HG03159 (cell line): ENCODE results near the gene PPFIBP2.
"Not testable (repeated sequence)": the region's sequence is repeated elsewhere in the genome, so short reads cannot be mapped to it uniquely, and the experiment has no call there.

Source experiments
- ATAC-seq: cut with Tn5 transposase; IDR thresholded peaks from one replicate; pipeline ENCODE4 v1.9.1; 2021; ENCODE audit warnings: mild to moderate bottlenecking, moderate library complexity; ENCODE audit not compliant: unreplicated experiment

PPFIBP2 gene

DNA sequence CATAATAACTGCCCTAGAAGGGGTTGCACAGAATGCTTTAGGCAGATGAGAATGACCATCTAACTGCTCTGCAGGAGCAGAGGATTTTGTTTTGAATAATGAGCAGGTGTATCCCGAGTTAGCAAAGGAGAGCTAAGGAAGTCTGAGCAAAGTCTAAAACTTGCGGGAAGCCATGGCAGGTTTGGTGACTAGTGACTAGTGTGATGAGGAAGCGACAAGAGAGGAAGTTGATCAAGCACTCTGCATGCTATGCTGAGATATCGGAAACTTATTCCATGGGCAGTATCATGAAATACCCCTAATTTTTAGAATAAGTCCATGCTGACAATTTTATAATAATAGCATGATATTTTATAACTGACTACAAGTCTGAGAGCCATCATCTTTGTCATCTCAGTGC, 15.6 kb upstream of the PPFIBP2 start:
- no peak for ATAC-seq

DNA sequence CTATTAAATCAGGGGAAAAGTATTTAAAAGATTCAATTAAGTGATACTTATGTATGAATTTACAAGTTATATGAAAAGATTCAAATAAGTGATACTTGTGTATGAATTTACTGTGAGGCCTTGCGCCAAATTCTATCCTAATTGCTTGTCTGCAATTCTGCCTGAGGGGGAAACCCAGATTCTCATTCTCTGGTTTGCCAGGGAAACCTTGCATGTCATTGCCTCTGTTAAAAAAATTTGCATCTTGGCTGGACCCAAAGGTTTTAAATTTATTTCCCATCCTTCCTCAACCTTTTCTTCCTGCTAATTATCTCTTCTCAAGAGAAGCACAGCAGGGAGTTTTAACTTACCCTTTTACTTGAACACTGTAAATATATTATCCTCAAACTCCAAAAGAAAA, 14.7 kb upstream of the PPFIBP2 start:
- ATAC-seq: no peak

DNA sequence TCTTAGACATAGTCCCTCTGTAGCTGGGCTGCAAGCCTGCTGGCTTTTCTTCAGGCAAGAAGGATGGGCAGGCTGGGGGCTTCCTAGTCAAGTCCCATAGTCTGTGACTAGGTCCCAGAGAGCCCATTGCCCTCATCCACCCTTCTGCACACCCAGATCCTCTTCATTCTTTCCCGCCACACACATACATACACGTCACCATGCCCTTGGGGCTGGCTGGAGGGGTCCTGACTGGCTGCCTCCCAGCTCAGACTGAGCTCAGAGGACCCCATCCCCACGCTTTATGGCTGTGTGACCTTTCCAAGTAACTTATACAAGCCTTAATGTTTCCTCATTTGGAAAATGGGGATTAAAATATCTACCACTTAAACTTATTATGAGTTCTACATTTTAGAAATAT, 13.5 kb upstream of the PPFIBP2 start:
- ATAC-seq: no peak

DNA sequence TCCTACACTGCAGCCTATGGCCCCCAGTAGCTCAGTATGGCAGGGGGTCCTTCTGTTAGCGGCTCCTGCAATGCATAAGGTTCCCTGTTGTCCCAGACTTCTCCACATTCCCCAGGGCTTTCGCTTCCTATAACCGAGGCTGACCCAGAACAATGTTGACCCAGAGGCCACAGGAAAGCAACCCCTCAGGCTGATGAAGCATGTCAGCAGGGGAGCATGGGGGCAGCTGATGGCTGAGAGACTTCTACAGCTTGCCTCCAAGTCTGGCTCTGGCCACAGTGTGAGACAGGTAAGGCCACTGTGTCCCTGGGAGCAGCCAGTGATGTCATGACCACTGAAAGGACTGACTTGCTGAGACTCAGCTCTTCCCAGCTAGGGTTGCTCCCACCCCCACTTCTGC, 12.5 kb upstream of the PPFIBP2 start:
- no peak for ATAC-seq

DNA sequence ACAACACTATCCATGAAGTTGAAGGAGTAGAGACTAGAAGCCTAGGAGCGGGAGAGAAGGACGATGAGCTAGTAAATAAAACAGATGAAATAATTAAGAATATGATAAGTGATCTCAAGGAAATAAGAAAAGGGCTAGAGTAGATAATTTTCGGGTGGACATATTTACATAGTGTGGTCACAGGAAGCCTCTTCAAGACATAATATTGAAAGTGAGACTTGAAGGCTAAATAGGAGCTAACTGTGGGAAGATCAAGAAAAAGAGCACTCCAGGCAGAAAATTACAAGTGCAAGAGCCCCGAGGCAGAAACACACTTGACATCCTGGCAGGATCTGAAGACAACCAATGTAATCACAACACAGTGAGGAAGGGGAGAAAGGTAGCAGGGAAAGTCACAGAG, 11.9 kb upstream of the PPFIBP2 start:
- ATAC-seq: peak; percentile 57

DNA sequence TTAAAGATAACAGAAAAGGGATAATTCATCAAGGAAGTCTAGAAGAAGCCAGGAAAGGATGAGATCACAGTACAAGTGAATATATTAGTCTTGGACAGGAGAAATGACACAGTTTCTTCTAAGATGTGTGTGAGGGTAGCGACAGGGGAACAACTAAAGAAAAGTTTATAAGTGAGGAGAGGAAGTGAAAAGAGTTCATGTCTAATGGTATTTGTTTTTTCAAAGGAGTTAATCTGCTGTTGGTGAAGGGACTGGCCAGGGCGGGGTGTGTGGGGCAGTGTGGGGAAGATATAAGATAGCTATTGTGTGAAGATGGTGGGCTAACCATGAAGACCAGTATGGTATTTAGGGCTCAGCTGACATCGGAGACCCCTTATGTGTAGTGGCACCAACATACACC, 7.6 kb upstream of the PPFIBP2 start:
- ATAC-seq: no peak

DNA sequence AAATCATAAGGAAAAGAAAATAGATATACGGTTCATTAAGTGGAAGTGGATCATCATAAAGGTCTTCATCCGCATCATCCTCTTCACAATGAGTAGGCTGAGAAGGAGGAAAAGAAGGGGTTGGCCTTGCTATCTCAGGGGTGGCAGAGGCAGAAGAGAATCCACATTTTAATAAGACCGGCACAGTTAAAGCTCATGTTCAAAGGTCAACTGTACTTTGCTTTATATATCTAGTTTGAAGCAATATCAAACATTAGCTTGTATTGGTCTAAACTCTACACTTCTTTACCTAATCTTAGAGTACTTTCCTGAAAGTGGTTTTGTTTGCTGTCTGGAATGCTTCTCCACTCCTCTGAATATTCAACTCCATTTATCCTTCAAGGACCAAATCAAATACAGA, 5.7 kb upstream of the PPFIBP2 start:
- ATAC-seq: no peak

DNA sequence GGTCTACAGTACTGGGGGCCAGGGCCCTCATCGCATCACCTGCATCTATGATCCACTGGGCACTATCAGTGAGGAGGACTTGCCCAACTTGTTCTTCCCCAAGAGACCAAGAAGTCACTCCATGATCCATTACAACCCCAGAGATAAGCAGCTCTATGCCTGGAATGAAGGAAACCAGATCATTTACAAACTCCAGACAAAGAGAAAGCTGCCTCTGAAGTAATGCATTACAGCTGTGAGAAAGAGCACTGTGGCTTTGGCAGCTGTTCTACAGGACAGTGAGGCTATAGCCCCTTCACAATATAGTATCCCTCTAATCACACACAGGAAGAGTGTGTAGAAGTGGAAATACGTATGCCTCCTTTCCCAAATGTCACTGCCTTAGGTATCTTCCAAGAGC, 3.8 kb upstream of the PPFIBP2 start:
- ATAC-seq: no peak

DNA sequence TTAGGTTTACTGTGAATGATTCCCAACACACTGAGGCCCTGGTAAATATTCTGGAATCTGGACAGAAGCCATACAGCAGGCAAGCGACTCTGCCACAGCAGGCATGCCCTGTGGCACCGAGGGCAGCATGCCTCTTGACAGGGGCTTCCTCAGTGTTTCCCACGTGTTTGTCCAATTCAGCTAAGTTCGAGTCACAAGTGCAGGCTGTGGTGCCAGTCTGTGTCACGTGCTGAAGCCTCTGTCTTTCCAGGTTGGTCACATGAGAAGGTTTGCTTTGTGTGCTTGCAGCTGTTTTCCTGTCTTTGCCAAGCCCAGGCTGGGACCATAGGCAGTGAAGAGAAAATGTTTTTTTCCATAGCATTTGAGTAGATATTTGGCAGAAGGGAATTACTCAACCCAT, 2.4 kb upstream of the PPFIBP2 start:
- ATAC-seq: no peak

DNA sequence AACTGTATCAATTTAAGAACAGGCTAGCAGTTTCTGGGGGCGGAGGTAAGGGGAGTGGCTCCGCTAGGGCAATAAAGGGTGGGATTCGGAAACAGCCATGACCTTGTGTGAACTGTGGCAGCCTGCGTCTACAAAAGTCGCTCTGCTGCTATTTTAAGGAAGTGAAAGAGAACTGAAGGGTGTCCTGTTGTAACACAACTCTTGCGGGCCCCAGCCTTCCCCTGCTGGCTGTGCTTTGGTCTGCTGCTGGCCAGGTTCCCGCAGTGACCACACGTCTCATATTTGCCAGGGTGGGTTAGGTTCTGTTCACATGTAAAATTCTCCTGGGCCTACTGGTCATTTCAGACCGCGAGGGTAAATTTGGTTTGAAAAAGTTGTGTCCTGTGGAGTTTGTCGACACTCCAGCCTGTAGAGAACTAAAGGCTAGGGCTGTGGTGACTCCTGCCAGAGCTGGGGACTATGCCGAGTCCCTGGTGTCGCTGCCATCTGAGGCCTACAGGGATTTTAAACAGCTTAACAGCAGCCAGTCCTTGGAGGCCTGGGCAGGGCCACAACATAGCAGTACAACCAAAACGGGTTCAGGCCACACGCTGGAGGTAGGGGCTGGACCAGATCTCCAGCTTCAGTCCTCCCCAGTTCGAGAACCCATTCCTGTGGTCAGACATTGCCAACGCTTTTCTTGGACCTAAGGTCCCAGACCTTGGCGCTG, 1.1 kb upstream of the PPFIBP2 start:
- ATAC-seq: peak; percentile 79

DNA sequence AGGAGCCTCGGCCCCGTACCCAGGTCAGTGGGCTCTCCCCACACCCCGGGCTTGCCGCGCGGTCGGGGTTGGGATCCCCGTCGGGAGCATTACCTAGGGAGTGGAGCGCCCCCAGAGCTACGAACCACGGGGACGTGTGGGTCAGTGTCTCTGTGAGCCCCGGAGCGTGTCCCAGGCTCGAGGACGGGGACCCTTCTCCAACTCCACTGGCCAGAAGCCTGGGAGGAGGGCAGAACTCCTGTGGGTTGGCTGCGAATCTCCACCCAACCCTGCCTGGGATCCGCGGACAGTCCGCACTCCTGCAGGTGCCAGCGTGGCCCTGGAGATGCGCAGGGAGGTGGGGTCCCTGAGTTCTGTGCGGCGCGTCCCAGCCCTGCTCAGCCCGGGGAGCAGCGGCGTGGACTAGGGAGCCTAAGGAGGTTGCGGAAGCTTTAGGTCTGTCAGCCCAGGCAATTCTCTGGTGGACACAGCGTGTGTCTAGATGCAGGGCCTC, 346 bp downstream of the PPFIBP2 start:
- no peak for ATAC-seq

DNA sequence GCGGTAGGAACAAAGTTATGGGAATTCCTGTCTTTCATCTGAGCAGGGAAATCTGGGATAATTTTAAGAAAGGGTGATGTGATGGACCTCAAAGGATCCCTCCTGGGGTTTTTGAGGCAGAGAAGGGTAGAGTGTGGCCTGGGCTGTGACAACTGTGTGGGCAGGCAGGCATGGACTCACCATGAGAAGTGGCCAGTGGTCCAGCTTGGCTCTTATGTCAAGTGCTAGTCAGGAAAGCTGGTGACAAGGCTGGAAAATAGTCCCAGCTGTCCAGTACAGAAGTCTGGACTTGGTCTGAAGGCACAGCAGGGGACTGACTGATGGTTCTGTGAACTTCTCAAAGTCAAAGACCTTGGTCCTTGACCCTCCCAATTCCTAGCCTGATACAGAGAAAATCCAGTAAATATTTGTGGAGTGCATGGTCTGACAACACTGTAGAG, 1.7 kb downstream of the PPFIBP2 start:
- no peak for ATAC-seq

DNA sequence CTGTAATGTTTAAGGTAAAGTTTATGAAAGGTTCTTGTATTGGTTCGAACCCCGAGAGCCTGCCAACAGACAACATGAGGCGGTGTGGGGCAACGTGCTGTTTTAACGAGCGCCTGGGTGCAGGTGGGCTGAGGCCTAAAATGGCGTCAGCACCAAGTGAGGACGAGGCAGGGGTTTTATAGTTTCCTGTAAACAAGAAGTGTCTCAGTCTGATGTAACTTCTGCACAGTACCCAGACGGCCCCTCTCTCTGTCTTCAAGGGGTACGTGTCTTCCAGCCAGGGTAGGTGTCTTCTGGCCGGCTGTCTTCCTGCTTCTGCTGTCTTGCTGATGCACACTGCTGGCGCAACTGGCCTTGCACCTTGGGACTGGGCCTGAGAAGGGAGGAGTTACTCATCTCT, 2.7 kb downstream of the PPFIBP2 start:
- no peak for ATAC-seq

DNA sequence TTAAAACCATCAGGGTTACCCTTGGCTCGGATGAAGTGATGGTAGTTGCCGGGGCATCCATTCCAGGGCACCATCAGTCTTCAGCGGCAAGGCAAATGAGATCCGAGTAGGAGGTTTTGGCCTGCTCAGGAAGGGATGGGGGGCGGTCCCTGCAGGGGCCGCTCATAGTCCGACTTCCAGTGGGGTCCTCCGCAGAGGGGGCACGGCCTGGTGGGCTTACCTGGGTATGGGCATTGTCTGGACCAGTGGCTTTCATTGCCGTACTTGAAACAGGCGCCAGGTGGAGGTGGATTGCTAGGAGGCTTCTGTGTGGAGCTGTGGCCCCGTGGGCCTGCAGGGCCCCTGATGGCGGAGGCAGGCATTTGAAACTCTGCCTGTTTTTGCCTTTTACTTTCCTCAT, 3.9 kb downstream of the PPFIBP2 start:
- not testable (repeated sequence) for ATAC-seq

DNA sequence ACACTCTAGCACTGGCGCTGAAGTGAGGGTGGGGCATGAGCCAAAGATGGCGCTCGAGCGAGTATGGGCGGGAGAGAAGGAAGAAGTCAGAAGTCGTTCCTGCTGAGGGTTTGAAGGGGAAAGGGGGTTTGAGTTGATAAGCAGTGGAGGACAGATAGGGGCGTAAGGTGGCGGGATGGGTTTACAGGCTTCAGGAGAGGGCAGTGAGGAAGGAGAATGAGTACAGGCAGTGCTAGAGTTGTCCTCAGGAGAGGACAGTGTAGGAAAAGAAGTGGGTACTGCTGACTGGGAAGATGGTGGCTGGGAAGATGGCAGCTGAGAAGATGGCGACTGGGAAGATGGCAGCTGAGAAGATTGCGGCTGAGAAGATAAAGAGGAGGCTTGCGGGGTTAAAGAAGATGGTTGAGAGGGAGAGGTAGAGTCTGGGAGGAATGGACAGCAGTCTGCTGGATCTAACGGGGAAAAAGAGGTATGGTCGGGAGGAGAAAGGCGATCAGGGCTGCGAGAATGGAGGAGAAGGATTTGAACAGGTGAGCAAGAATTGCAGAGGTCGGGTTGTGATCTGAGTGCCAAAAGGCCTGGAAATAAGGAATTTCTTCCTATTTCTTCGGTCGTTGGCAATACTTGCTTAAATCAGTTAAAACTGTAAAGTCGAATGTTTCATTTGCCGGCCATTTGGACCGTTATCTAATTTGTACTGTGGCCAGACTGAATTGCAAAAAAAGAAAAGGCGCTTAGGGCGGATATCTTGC, 5.2 kb downstream of the PPFIBP2 start:
- ATAC-seq: no peak

DNA sequence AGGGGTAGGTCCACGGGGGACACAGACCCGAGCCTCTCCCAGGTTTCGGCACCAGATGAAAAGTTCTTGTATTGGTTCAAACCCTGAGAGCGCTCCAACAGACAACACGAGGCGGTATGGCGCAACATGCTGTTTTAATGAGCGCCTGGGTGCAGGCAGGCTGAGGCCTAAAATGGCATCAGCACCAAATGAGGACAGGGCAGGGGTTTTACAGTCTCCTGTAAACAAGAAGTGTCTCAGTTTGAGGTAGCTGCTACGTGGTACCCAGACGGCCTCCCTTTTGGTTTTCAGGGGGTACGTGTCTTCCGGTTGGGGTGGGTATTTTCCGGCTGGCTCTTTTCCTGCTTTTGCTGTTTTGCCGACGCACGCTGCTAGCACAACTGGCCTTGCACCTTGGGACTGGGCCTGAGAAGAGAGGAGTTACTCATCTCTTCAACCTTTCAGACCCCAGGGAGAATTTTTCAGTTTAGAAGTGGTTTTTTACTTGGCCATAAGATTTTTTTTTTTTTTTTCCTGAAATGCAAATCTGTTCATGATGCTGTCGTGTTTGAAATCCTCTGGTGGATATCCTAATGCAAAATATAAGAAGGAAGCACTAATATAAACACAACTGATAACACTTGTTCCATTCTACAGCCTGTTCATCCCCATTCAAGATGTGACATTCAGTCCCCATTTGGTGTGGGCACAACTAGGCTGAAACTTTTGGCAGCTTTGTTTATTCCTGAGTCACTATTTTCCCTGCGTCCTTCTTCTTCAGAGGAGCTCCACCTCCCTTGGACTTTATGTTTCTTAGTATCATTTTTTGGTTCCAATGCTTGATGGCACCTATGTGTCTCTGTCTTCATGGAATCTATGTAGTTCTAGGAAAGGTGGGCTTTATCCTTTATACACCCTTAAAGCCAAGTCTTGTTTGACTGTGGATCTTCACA, 6.5 kb downstream of the PPFIBP2 start:
- peak; percentile 51 for ATAC-seq

DNA sequence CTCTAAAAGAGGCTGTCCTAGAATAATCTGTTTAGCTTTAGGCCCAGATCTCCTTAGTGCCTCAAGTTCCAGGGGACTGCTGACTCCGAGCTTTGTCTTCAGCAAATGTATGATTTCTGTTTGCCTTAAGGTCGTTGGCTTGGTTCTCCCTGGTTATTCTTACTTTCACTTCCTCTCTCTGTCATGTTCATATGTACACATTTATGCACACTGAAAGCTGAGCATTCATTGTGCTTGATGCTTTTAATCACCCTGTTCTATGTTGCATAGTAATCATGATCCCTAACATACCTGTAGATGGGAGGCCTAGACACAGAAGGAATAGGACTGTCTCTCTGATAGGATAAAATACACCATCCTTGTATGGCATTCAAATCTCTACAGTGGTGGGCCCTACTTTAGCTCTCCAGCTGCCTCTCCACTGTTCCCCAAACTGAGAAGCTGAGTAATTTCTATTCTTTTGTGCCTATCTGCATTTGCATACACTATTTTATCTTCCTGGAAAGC, 7.2 kb downstream of the PPFIBP2 start:
- ATAC-seq: peak; percentile 74

DNA sequence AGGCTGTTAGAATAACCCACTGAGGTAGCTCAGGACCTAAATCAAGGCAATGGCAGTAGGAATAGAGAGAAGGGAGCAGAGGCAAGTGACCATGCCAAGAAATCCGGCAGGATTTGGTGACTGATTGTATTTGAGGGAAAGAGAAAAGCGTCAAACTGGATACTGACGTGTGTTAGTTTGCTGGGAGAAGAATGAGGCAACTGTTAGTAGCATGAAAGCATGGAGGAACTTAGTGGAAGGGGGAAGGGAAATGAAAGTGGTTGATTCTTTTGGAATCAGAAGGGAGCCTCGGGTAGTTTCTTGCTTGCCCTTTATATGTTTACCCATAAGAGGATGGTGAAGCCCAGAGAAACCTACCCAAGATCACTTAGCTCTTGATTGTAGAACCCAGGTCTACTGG, 8.3 kb downstream of the PPFIBP2 start:
- ATAC-seq: no peak

DNA sequence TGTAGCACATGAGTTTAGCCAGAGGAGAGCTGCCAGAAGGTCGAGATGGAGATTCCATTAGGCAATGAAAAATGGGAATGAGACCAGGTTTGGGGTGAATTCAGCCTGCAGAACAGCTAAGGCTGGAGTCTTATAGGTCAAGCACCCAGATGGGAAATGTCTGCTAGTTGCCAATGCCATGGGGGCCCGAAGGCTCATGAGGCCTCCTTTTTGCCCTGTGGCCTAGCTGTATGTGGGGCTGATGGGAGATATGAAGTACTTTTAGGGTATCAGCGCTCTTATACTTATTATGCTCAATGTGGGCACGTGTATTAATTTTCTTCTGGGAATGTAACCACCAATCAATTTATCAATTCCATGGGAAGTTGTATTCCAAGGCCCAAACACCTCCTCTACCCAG, 8.7 kb downstream of the PPFIBP2 start:
- ATAC-seq: no peak

DNA sequence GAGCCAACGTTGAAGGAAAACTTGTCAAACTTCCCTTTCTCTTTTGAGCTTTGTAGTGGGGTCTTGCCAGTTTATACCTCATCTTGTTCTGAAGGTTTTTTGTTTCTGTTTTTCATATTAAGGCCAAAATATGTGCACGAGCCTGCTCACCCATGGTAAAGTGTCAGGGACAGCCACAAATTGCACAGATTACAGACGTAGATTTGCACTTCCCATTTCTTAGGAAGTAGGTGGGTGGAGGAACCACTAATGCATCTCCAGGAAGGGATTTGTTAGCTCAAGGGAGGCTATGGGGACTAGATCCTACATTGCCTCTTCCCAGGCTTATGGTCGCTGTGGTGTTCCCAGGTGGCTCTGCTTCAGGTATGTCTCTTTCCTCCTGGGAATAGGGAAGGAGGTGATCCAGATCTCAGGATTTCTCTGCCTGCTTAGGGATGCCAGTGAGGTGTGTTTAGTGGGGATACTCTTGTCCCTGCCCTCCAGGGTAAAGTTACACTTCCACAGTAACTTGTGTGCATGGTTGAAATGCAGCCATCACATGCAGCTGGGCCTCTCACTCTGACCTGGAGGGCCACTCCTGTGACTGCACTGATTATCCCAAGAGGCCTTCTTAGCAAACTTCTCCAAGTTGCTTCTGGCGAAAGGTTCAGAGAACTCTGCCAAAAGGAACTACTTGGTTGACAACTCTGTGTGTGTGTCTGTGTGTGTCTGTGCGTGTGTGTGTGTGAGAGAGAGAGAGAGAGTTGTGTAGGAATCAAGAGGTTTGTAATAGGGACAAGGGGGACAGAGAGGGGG, 9.8 kb downstream of the PPFIBP2 start:
- ATAC-seq: no peak
